T1000 (cell line): Measurements from ENCODE around the gene AQP6.

Experiments
- DNase-seq: peaks from one replicate; lab custom pipeline; 2025; ENCODE audit warnings: mixed read lengths; lab: John Stamatoyannopoulos, UW

Gene AQP6

GRCh38 chr12:49972641-49973360, at the start of gene AQP6:
AQP6 (plus strand) TSS chr12:49972947; CDS start chr12:49973174, 227 bp downstream.
- no peak for DNase-seq

DNA sequence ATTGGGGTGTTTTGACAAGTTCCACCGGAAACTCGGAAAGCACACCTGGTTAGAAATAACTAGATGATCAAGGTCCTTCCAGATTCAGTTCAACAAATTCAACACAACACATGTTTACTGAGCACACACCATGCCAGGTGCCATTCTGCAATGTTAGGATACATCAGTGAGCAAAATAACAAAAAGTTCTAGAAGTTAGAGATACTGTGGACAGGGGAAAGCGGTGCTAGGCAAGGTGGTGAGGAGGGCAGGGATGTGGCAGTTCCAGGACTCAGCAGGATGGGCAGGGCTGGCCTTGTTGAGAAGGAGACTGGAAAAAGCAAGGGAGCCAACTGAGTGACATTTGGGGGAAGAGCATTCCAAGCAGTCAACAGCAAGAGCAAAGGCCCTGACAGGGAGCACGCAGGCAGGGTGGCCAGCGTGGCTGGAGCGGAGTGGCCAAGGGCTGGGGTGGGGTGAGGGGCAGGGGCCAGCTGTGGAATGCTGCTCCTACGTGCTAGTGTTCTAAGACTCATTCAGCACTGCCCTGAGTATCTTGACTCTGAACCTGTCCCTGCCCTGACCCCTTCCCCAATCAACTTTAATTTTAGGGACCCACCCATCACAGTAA, 49.6 kb upstream of the AQP6 start:
- no peak for DNase-seq

DNA sequence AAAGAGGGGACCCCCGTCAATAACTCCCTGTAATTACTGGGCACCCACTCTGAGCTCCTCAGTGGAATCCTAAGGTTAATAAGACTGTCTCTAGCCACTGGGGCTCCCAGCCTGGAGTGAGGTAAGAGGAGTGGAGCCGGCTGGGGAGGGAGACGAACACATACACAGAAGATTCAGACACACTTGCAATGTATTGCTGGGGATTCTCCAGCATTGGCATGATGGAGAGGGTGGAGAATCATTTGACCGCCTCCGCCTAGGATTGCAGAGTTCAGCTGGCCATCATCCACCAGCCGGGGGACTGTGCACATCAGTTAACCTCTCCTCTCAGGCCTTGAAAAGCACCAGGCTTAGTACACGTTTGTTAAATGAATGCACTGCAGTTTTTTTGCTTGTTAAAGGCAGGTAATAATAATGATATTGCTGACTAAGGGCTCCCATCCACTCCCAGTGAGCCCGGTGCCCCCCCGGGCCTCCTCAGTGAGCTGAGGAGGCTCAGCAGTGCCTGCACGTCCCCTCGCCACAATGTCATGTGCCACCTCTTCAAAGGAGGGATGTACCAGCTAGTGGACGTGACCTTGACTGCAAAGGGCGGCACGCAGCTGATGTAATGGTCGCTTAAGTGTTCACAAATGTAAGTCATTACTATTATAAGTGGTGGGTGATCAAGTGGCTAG, 48.7 kb upstream of the AQP6 start:
- DNase-seq = no peak

GRCh38 chr12:49924628-49925246, 48.0 kb upstream of the AQP6 start:
- no peak for DNase-seq

- no peak for DNase-seq
Measured at GRCh38 chr12:49925433-49926204, 47.1 kb upstream of the AQP6 start.

GRCh38 chr12:49928471-49928870, 44.3 kb upstream of the AQP6 start:
- DNase-seq = no peak

DNA sequence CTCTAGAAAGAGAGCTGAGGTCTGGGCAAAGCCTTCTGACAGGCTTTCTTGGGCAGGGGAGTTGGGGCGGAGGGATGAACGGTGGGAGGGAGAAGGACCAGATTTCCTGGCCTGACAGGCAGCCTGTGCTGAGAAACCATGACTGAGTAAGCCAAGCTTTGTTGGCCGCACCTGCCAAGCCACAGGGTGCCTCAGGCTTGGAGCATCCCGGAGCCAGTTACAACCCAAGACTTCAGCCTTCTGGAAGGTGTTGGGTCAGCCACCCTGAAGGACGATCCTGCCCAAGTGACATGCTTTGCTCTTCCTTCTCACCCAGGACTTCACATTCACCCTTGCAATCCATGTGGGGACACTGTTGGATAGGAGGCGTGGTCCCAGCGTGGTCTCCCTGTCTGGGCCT, 43.2 kb upstream of the AQP6 start:
- no peak for DNase-seq

DNA sequence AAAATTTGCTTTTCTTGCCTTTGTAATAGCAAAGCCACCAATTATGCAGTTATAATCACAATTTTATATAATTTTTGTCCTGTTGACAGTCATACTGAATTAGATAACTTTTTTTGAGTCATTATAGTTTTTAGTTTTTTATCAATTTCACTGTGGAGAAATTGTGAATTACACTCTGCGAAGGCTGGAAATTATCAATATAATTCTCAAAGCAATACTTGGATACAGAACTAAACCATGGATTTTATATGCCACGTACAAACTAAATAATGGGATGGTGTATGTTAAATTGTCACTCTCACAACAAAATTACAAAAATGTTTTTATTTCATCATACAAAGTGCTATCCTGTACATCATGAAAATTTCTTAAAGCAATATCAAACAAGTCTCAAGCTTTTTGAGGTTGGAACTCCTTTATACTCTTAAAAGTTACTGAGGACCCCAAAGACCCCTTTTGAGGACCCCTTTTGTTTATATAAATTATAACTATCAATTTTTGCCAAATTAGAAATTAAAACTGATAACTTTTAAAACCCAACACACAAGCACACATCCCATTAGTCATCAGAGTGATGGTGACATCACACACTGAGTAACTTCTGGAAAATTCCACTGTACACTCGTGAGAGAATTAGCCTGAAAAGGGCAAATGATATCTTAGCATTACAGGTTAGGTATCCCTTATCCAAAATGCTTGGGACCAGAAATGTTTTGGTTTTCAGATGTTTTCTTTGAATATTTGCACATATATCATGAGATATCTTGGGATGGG, 42.0 kb upstream of the AQP6 start:
- DNase-seq = no peak

DNA sequence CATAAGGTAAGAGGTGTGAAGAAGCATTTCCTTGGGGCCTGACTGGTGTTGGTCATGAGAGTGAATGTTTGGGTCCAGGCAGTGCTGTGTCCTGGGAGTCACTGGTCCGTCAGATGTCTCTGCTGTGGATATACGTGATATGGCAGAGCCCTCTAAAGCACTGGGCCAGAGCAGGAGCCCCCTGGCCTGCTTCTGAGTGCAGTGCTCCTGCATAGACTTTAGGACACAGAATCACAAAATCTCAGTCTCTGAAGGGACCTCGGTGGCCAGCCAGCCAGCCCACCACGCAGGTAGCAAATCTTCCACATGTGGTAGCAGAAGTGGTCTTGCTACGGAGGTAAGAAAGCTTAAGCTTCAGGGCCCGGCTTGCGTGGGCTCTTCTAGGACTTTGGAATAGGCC, 40.7 kb upstream of the AQP6 start:
- DNase-seq = no peak

- DNase-seq = no peak
Measured at GRCh38 chr12:49932533-49933130, 40.1 kb upstream of the AQP6 start.

- DNase-seq = no peak
Measured at GRCh38 chr12:49933796-49934195, 39.0 kb upstream of the AQP6 start.

DNA sequence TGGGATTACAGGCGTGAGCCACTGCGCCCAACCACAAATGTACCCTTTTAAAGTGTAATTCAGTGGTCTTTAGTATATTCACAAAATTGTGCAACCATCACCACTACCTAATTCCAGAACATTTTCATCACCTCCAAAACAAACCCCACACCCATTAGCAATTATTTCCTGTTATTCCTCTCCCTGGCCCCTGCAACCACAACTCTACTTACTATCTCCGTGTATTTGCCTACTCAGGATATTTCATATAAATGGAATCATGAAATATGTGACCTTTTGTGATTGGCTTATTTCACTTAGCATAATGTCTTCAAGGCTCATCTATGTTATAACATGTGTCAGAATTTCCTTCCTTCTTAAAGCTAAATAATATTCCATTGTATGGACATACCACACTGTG, 38.2 kb upstream of the AQP6 start:
- DNase-seq = no peak

DNA sequence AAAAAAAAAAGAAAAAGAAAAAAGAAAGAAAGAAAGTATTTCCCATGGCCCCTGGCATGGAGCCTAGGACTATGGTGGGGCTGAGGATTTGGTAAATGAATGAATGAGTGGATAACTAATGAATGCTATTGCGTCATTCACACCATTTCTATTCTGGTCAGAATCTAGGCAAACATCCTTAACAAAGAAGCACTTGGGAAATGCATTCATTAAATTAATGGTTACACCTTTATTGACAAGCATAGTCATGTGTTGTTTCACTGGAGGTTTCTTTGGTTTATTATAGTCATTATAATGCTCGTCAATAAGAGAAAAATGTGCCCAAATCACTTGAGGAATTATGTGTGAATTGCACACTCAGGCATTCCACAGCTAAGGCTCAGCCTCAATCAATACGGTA, 35.8 kb upstream of the AQP6 start:
- DNase-seq = no peak

- DNase-seq = no peak
Measured at GRCh38 chr12:49937639-49938300, 35.0 kb upstream of the AQP6 start.

- no peak for DNase-seq
Measured at GRCh38 chr12:49939307-49939706, 33.4 kb upstream of the AQP6 start.

GRCh38 chr12:49939707-49940106, 33.0 kb upstream of the AQP6 start:
- DNase-seq = no peak

DNA sequence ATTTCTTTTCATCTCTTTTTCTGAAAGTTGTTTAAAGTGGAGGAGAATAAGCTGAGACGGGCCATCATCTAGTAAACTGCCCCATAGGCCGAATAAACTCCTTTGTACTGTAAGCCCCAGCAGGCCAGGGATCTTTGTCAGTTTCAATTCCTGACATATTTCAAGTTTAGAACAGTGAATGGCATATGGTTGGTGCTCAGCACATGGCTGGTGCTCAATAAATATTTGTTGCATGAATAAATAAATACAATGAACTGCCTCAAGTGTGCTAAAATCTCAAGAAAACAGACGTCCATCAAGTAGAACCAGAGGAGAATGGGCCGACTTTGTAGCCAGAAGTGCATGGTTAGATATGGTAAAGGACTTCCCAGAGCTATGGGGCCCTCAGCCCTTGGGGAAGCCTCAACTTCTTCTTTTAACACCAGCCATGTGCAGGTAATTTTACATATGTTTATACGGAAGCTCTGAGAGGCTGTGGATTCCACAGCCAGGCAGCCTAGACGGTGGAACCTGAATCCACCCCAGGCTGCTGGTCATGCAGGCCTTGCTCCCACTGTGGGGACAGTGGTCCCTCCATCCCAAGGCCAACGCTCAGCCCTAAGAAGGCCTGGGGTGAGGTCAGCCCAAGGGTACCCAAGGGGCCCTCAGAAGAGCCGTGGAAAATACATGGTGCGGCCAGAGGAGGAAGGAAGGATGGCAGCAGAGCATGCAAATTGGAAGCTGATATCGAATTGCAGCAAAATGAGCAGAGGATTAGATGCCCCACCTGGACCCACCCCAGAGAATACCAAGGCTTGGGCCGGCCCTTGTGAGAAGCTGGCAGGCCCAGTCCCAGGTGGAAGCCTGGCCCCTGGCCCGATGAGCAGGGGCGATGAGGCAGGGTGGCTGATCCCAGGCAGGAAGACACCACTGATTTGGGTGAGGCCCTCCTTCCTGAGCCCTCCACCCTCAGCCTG, 30.9 kb upstream of the AQP6 start:
- DNase-seq = no peak

- no peak for DNase-seq
Measured at GRCh38 chr12:49942512-49942893, 30.2 kb upstream of the AQP6 start.

DNA sequence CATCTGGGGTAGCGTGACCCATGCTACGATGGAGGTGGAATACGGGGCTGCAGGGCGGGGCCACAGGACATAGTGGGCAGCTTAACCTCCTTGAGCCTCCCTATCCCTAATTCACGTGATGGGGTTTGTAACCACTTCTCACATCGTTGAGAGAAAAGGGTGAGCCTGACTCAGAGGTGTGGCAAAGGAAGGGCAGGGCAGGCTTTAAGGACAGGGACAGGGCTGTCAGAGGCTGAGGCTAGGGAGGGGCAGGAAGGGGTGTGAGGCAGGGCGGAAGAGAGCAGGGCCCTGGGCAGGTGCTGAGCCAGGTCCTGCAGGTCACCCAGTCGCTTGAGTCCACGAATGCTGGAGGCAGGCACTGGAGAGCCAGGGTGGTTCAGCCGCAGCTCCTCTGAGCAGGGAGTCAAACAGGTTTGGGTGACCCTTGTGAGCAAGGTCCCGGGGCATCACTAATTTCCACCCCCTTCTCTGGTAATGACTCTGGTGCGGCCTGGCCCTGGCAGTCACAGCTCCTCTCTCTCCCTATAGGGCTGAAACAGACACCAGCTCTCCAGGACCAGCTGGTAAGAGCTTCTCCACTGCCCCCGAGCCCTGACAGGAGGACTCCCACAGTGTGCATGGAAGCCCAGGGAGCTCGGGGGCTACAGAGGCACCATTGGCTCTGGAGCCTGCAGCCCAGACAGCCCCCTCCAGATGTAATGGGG, 29.7 kb upstream of the AQP6 start:
- no peak for DNase-seq
